ENCODE data around the gene OPN3.

The OPN3 gene

GRCh38 chr1:241589521-241589920 lies 50.6 kb downstream of the OPN3 start:
- ATAC-seq = no peak
- DNase-seq = no peak

- ATAC-seq = no peak
- DNase-seq = no peak
Observed at GRCh38 chr1:241586905-241587512, 53.2 kb downstream of the OPN3 start.

- no peak for ATAC-seq
- DNase-seq = no peak
Observed at GRCh38 chr1:241582921-241583321, 57.2 kb downstream of the OPN3 start.

- DNase-seq (no peak), ATAC-seq (no peak)
Observed at GRCh38 chr1:241579434-241579833, 60.7 kb downstream of the OPN3 start.

GRCh38 chr1:241574154-241574553 lies 66.0 kb downstream of the OPN3 start:
- DNase-seq = no peak
- ATAC-seq = no peak

GRCh38 chr1:241569848-241570247 lies 70.3 kb downstream of the OPN3 start:
- no peak for ATAC-seq
- no peak for DNase-seq

GRCh38 chr1:241560849-241561187 lies 79.4 kb downstream of the OPN3 start:
- no peak for ATAC-seq

GRCh38 chr1:241560146-241560848 lies 79.9 kb downstream of the OPN3 start:
- no peak for ATAC-seq
- DNase-seq = no peak

More at GRCh38 chr1:241560849-241561187, 79.4 kb downstream of the OPN3 start:
- no peak for DNase-seq

GRCh38 chr1:241557551-241558193 lies 82.5 kb downstream of the OPN3 start:
- ATAC-seq (no peak), DNase-seq (no peak)

- no peak for ATAC-seq
- DNase-seq = no peak
Observed at GRCh38 chr1:241557031-241557430, 83.1 kb downstream of the OPN3 start.

GRCh38 chr1:241555526-241555925 lies 84.6 kb downstream of the OPN3 start:
- no peak for DNase-seq
- no peak for ATAC-seq

- ATAC-seq (no peak), DNase-seq (no peak)
Observed at GRCh38 chr1:241553886-241554592, 86.1 kb downstream of the OPN3 start.

GRCh38 chr1:241551759-241552638 lies 88.2 kb downstream of the OPN3 start:
- peak; percentile 38 for DNase-seq

GRCh38 chr1:241550318-241550717 lies 89.9 kb downstream of the OPN3 start:
- no peak for DNase-seq
- no peak for ATAC-seq

More at GRCh38 chr1:241551759-241552638, 88.2 kb downstream of the OPN3 start:
- ATAC-seq = peak; percentile 87

- ATAC-seq (no peak), DNase-seq (no peak)
Observed at GRCh38 chr1:241548008-241548407, 92.2 kb downstream of the OPN3 start.
